Measurements from ENCODE around the gene ZNF516. TPM values are rescaled to one million over a fixed set of nuclear protein-coding genes. Genes with fewer than 3 reads are reported as not detected.

The ZNF516 gene
- total RNA-seq, 1 experiment from 2014 or later = 22.6 TPM

DNA sequence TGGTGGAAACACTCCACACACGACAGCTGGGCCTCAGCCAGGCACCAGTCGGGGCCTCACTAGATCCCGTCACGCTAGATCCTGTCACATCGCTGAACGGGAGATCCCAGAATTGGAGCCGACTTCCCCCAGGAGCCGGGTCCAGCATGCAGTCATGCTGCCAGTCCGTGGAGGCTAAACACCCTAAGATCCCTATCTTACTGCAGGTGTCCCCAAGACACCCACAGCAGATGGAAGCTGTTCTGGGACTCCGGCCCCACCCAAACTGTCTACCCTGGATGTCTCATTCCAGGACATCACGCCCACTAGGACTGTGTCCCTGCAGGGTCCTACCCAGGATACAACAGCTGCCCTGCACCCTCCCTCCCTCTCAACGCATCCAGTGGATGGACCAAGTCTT lies 23.4 kb downstream of the ZNF516 start:
- no peaks in the 10 kb centered on the region for H3K79me1 ChIP-seq (ENCODE audit: insufficient read depth, low read depth, low read length, poor library complexity, severe bottlenecking)
- H3K56ac ChIP-seq (ENCODE audit: insufficient read length, low read depth, low read length) = no peak overlapping the region
- no peaks in the 10 kb centered on the region for H4K20me1 ChIP-seq (ENCODE audit: control insufficient read depth, insufficient read depth, insufficient read length)
- no peak overlapping the region for H3K27ac ChIP-seq (ENCODE audit: insufficient read length, low read depth, low read length)
- no CpG with 5 or more reads among the region's 12 CpGs for WGBS (ENCODE audit: extremely low coverage, insufficient read length, low lambda C conversion rate)
- no peaks in the 10 kb centered on the region for H3K9me3 ChIP-seq (ENCODE audit: control insufficient read depth, low read depth, low read length)
- no peaks in the 10 kb centered on the region for H3K27me3 ChIP-seq (ENCODE audit: insufficient read depth, low read length)
- Mint-ChIP-seq H3K27me3 (ENCODE audit: low read depth) (no peaks in the 10 kb centered on the region), H3K4me1 (0 out of 4 replicates have a peak, but pooled peaks cover 0 to 3% of the 10 kb centered on the region in 2 experiments), H3K9me3 (no peaks in the 10 kb centered on the region), H3K27ac (no peak overlapping the region), H3K4me3 (no peak overlapping the region), H3K36me3 (ENCODE audit: insufficient read depth in 1 of 3, low read depth in 3 of 3) (peaks cover 0 to 5% (median 0%) of the 10 kb centered on the region in 3 experiments; a peak in 1 of 7 replicates)
- no peak overlapping the region for H2AK5ac ChIP-seq (ENCODE audit: insufficient read length, low read length)
- TF ChIP-seq CTCF (conservative IDR thresholded peaks at IDR 0.05) = no peak
- no peak overlapping the region for H4K91ac ChIP-seq (ENCODE audit: insufficient read length, low read depth, low read length)
- H3T11ph ChIP-seq (ENCODE audit: low read length) = no peak overlapping the region
- H3K23me2 ChIP-seq (ENCODE audit: insufficient read length, low read depth, low read length, poor library complexity, severe bottlenecking) = no peaks in the 10 kb centered on the region
- no peak overlapping the region for H2BK20ac ChIP-seq (ENCODE audit: low read depth, low read length, poor library complexity, severe bottlenecking)
- no peak overlapping the region for H2AFZ ChIP-seq (ENCODE audit: low read length)
- no peak overlapping the region for H3K4me2 ChIP-seq (ENCODE audit: insufficient read depth, insufficient read length, low read length)
- no peak overlapping the region for H2BK15ac ChIP-seq (ENCODE audit: low read depth, low read length)
- H4K8ac ChIP-seq (replicated peaks; ENCODE audit: insufficient read length, low read depth, low read length) = no peak overlapping the region
- H2BK120ac ChIP-seq (ENCODE audit: low read depth, low read length, poor library complexity, severe bottlenecking) = no peak overlapping the region
- H4K5ac ChIP-seq (ENCODE audit: insufficient read length, low read depth, low read length) = no peak overlapping the region
- H3K14ac ChIP-seq (ENCODE audit: insufficient read depth, low read length) = no peak overlapping the region
- H3K23ac ChIP-seq (ENCODE audit: insufficient read length, low read depth, low read length) = no peak overlapping the region
- no peaks in the 10 kb centered on the region for H3K4me1 ChIP-seq (ENCODE audit: insufficient read depth, low read length)
- no peak overlapping the region for H3K9ac ChIP-seq (ENCODE audit: extremely low read depth, insufficient read length, low read length)
- no peak overlapping the region for H3K4ac ChIP-seq (ENCODE audit: low read depth, low read length)
- H2BK12ac ChIP-seq (ENCODE audit: insufficient read length, low read depth, low read length) = no peak overlapping the region
- H3K79me2 ChIP-seq (ENCODE audit: insufficient read depth, low read length) = no peaks in the 10 kb centered on the region
- no peak overlapping the region for H3K18ac ChIP-seq (ENCODE audit: insufficient read length, low read depth, low read length)
- no peak for DNase-seq
- no peak overlapping the region for H2BK5ac ChIP-seq (ENCODE audit: insufficient read length, low read length)

Measured in H9 (cell line).